NCI-H2107 (cell line): ENCODE measurements around the gene EXOC7.

ENCODE experiments used
- DNase-seq: peaks from one replicate; lab custom pipeline; 2025; lab: John Stamatoyannopoulos, UW

Gene EXOC7

GRCh38 chr17:76103274-76104139 is at the start of gene EXOC7:
Gene EXOC7, minus strand, starts transcription at chr17:76103787. Its CDS starts 95 bp downstream, at chr17:76103692.
- peak; percentile 83 for DNase-seq

- no peak for DNase-seq
Measured at GRCh38 chr17:76153202-76153601, 49.6 kb upstream of the EXOC7 start.

- DNase-seq = no peak
Measured at GRCh38 chr17:76152591-76152990, 49.0 kb upstream of the EXOC7 start.

GRCh38 chr17:76151896-76152454 is 48.4 kb upstream of the EXOC7 start:
- DNase-seq = no peak

GRCh38 chr17:76150712-76151622 is 47.4 kb upstream of the EXOC7 start:
- no peak for DNase-seq

GRCh38 chr17:76149214-76149613 is 45.6 kb upstream of the EXOC7 start:
- DNase-seq = no peak

- DNase-seq = no peak
Measured at GRCh38 chr17:76148015-76148326, 44.4 kb upstream of the EXOC7 start.

- no peak for DNase-seq
Measured at GRCh38 chr17:76147211-76148014, 43.8 kb upstream of the EXOC7 start.

- DNase-seq = no peak
Measured at GRCh38 chr17:76146053-76146851, 42.7 kb upstream of the EXOC7 start.

- DNase-seq = peak; percentile 71
Measured at GRCh38 chr17:76145231-76146052, 41.9 kb upstream of the EXOC7 start.

- DNase-seq = no peak
Measured at GRCh38 chr17:76142585-76143041, 39.0 kb upstream of the EXOC7 start.

- no peak for DNase-seq
Measured at GRCh38 chr17:76142039-76142584, 38.5 kb upstream of the EXOC7 start.

GRCh38 chr17:76141212-76142038 is 37.8 kb upstream of the EXOC7 start, which contains the start of gene FOXJ1:
Gene FOXJ1, minus strand, starts transcription at chr17:76141245. Its CDS starts 850 bp downstream, at chr17:76140395.
- DNase-seq = peak; percentile 88

- DNase-seq = no peak
Measured at GRCh38 chr17:76140661-76141211, 37.1 kb upstream of the EXOC7 start.

GRCh38 chr17:76139801-76140660 is 36.4 kb upstream of the EXOC7 start:
- no peak for DNase-seq

GRCh38 chr17:76138896-76139752 is 35.5 kb upstream of the EXOC7 start:
- no peak for DNase-seq
